Activated CD8-positive, alpha-beta memory T cell treated with anti-CD3 and anti-CD28 coated beads, Interleukin-2, amount 50 U/mL, for 48 hours (primary cell): ENCODE data around the gene ANKRD23.

Source experiments
- DNase-seq: peaks from one replicate; pipeline ENCODE4 v3.0.0-alpha.2; 2020

The ANKRD23 gene

DNA sequence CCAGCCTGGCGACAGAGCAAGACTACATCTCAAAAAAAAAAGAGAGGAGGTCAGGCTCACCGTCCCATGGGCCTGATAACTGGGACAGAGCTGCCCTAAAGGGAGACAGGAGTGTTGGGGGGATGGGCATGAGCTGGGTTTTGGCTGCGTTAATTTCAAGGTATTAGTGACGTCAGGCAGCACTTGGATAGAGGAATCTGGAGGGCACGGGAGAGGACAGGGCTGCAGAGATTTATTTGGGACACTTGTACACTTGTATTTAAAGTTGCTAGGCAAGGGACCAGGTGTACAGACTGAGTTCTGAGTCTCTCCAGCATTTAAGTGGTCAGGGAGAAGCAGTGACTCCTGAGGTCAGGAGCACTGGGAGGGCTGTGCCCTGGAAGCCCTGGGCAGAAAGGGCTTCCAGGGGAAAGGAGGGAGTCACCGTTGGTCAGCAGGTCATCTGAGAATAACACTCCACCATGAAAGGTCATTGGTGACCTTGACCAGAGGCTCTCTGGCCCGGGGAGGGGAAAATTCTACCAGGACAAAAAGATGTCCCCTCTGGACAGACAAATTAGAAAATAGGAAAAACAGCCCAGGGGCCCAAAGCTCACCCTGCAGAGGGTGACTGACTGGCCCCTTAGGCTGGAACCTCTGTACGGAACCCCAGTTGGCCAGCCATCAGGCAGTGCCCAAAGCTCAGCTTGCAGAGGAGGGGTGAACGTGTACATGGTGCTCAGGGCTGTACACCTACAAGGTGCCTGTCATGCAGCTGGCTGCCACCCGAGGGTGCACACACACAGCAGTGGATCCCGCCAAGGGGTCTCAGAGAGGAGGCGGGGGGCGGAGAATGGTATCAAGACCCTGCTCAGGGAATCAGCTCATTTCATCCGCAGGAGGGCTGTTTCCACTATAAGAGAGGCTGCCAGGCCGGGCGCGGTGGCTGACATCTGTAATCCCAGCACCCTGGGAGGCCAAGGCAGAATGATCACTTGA, 50.8 kb downstream of the ANKRD23 start:
- DNase-seq = no peak

- no peak for DNase-seq
Observed at GRCh38 chr2:96789245-96789617, 54.6 kb downstream of the ANKRD23 start.

DNA sequence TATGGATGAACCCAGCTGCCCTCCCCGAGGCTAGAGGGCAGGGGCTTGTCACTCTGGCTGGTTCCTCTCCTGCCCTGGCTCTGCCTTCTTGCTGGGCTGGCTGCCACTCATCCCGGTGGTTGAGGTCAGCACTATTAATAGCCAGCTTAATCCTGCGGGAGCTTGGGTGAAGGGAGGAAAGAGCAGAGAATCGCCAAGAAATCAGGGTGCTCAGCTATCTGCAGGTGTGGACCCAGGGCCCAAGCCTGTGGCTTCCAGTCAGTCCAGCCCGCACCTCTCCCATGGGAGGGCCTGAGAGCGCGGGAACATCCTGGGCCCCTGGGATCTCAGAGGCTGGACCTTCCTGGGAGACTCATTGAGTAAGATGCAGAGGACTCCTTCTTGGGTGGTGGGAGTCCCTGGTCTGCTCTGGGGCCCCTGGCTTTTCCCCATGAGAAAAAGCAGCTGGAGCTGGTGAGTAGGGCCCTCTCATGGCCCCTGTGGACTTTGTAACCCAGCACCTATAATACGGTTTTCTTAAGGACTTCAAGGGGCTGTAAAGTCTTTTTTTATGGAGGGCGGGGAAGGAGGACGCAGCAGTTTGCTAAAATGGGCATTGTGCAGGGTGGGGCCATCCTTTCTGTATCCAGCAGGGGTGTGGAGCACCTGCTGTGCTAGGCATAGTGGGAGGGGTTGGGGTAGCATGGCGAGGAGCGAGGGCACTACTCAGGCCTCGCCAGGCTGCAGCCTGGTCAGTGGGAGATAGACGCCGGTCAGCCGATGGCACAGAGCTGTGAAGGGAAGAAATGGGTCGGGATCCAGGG, 55.2 kb downstream of the ANKRD23 start:
- no peak for DNase-seq
